HUES64 (cell line): ENCODE measurements around the gene KRTAP5-7.

ENCODE experiments used
- H3K27ac ChIP-seq: 2 replicates; pipeline ENCODE4 v1.7.0; 2013; ENCODE audit warnings: low read depth, low read length, inconsistent platforms
- H3K27me3 ChIP-seq: 2 replicates; pipeline ENCODE4 v1.6.1; 2013; ENCODE audit warnings: mild to moderate bottlenecking, low read length; ENCODE audit not compliant: insufficient read depth
- H3K36me3 ChIP-seq: 2 replicates; pipeline ENCODE4 v1.6.1; 2013; ENCODE audit warnings: mild to moderate bottlenecking, low read length; ENCODE audit not compliant: insufficient read depth
- H3K4me1 ChIP-seq: 2 replicates; pipeline ENCODE4 v1.6.1; 2013; ENCODE audit warnings: mild to moderate bottlenecking, low read length, moderate library complexity; ENCODE audit not compliant: insufficient read depth
- H3K4me3 ChIP-seq: 2 replicates; pipeline ENCODE4 v1.5.1; 2013; ENCODE audit warnings: mild to moderate bottlenecking, low read length, moderate library complexity
- H3K9ac ChIP-seq: 2 replicates; pipeline ENCODE4 v1.6.1; 2013; ENCODE audit warnings: mild to moderate bottlenecking, low read depth, low read length
- H3K9me3 ChIP-seq: 2 replicates; pipeline ENCODE4 v1.6.1; 2013; ENCODE audit warnings: low read depth, low read length; ENCODE audit not compliant: insufficient read depth
- WGBS: fragments of 150-250, 120-280 bp; methylation state at CpG from one replicate; pipeline ENCODE4 v1.1.7; 2013; ENCODE audit warnings: missing lambda C conversion rate; 5-methylcytosine and 5-hydroxymethylcytosine counted together

The KRTAP5-7 gene

GRCh38 chr11:71499125-71499524, 27.9 kb upstream of the KRTAP5-7 start:
- Histone ChIP-seq H3K9ac (no peak overlapping the region), H3K27me3 (no peaks in the 10 kb centered on the region), H3K4me1 (peaks cover 4% of the 10 kb centered on the region; the same call in 1 of the 2 replicates), H3K36me3 (peaks cover 25% of the 10 kb centered on the region), H3K27ac (no peak overlapping the region), H3K9me3 (no peaks in the 10 kb centered on the region), H3K4me3 (no peak overlapping the region)
- WGBS: 97% methylated on average over 13 of the region's 13 CpGs

- no peak overlapping the region for H3K27ac ChIP-seq
- H3K36me3 ChIP-seq: peaks cover 25% of the 10 kb centered on the region
- H3K9me3 ChIP-seq: no peaks in the 10 kb centered on the region
- no peak overlapping the region for H3K9ac ChIP-seq
- H3K4me3 ChIP-seq: no peak overlapping the region
- WGBS: 93% methylated on average over 6 of the region's 6 CpGs
- peaks cover 8% of the 10 kb centered on the region; the same call in 1 of the 2 replicates for H3K4me1 ChIP-seq
- no peaks in the 10 kb centered on the region for H3K27me3 ChIP-seq
Measured at GRCh38 chr11:71499546-71499945, 27.5 kb upstream of the KRTAP5-7 start.

- Histone ChIP-seq H3K9me3 (no peaks in the 10 kb centered on the region), H3K27me3 (no peaks in the 10 kb centered on the region), H3K9ac (no peak overlapping the region), H3K27ac (no peak overlapping the region), H3K36me3 (peaks cover 20% of the 10 kb centered on the region), H3K4me3 (no peak overlapping the region), H3K4me1 (peaks cover 17% of the 10 kb centered on the region; the same call in 1 of the 2 replicates)
- WGBS: 85% methylated on average over 6 of the region's 6 CpGs
Measured at GRCh38 chr11:71500601-71501021, 26.5 kb upstream of the KRTAP5-7 start.

- H3K27ac ChIP-seq: no peak overlapping the region
- no peak overlapping the region for H3K9ac ChIP-seq
- H3K27me3 ChIP-seq: no peaks in the 10 kb centered on the region
- 93% methylated on average over 29 of the region's 30 CpGs for WGBS
- no peak overlapping the region for H3K4me3 ChIP-seq
- peaks cover 20% of the 10 kb centered on the region; the same call in 1 of the 2 replicates for H3K4me1 ChIP-seq
- H3K36me3 ChIP-seq: peaks cover 19% of the 10 kb centered on the region
- peaks cover 2% of the 10 kb centered on the region; the same call in 1 of the 2 replicates for H3K9me3 ChIP-seq
Measured at GRCh38 chr11:71501071-71501985, 25.7 kb upstream of the KRTAP5-7 start.

- H3K36me3 ChIP-seq: peaks cover 19% of the 10 kb centered on the region
- 96% methylated on average over 10 of the region's 10 CpGs for WGBS
- H3K4me3 ChIP-seq: no peak overlapping the region
- no peak overlapping the region for H3K27ac ChIP-seq
- no peaks in the 10 kb centered on the region for H3K27me3 ChIP-seq
- H3K9me3 ChIP-seq: peaks cover 8% of the 10 kb centered on the region; the same call in 1 of the 2 replicates
- peaks cover 20% of the 10 kb centered on the region; the same call in 1 of the 2 replicates for H3K4me1 ChIP-seq
- no peak overlapping the region for H3K9ac ChIP-seq
Measured at GRCh38 chr11:71502026-71502425, 25.0 kb upstream of the KRTAP5-7 start.

- peaks cover 10% of the 10 kb centered on the region for H3K9me3 ChIP-seq
- no peak overlapping the region for H3K4me3 ChIP-seq
- H3K27ac ChIP-seq: no peak overlapping the region
- H3K36me3 ChIP-seq: peaks cover 13% of the 10 kb centered on the region
- 94% methylated on average over 15 of the region's 15 CpGs for WGBS
- H3K4me1 ChIP-seq: peaks cover 20% of the 10 kb centered on the region; the same call in 1 of the 2 replicates
- no peaks in the 10 kb centered on the region for H3K27me3 ChIP-seq
- H3K9ac ChIP-seq: no peak overlapping the region
Measured at GRCh38 chr11:71502871-71503435, 24.1 kb upstream of the KRTAP5-7 start.

GRCh38 chr11:71504531-71504930, 22.5 kb upstream of the KRTAP5-7 start:
- 51% methylated on average over 10 of the region's 10 CpGs for WGBS
- Histone ChIP-seq H3K27ac (no peak overlapping the region), H3K27me3 (no peaks in the 10 kb centered on the region), H3K36me3 (no peaks in the 10 kb centered on the region; the same call in 1 of the 2 replicates), H3K9me3 (peaks cover 25% of the 10 kb centered on the region), H3K4me3 (no peak overlapping the region), H3K4me1 (peaks cover 20% of the 10 kb centered on the region; the same call in 1 of the 2 replicates), H3K9ac (no peak overlapping the region)

GRCh38 chr11:71505001-71505400, 22.1 kb upstream of the KRTAP5-7 start:
- H3K9ac ChIP-seq: no peak overlapping the region
- H3K9me3 ChIP-seq: peaks cover 29% of the 10 kb centered on the region
- H3K4me1 ChIP-seq: peaks cover 20% of the 10 kb centered on the region; the same call in 1 of the 2 replicates
- no peak overlapping the region for H3K27ac ChIP-seq
- no peak overlapping the region for H3K4me3 ChIP-seq
- no peaks in the 10 kb centered on the region for H3K36me3 ChIP-seq
- no peaks in the 10 kb centered on the region for H3K27me3 ChIP-seq
- WGBS: 85% methylated on average over 1 of the region's 2 CpGs

- Histone ChIP-seq H3K4me3 (no peak overlapping the region), H3K9ac (no peak overlapping the region), H3K4me1 (peaks cover 20% of the 10 kb centered on the region; the same call in 1 of the 2 replicates), H3K9me3 (peaks cover 37% of the 10 kb centered on the region), H3K27ac (peak overlapping the region; percentile 29; the same call in 1 of the 2 replicates), H3K27me3 (no peaks in the 10 kb centered on the region), H3K36me3 (no peaks in the 10 kb centered on the region)
- 43% methylated on average over 9 of the region's 9 CpGs for WGBS
Measured at GRCh38 chr11:71505781-71506180, 21.3 kb upstream of the KRTAP5-7 start.

GRCh38 chr11:71507102-71507501, 20.0 kb upstream of the KRTAP5-7 start:
- Histone ChIP-seq H3K9me3 (peaks cover 39% of the 10 kb centered on the region), H3K9ac (no peak overlapping the region), H3K4me3 (no peak overlapping the region), H3K27me3 (no peaks in the 10 kb centered on the region), H3K4me1 (peaks cover 20% of the 10 kb centered on the region; the same call in 1 of the 2 replicates), H3K27ac (no peak overlapping the region), H3K36me3 (no peaks in the 10 kb centered on the region)
- WGBS: 92% methylated on average over 5 of the region's 5 CpGs
